Measurements from ENCODE around the gene GRIN2B.

Gene GRIN2B

GRCh38 chr12:13956060-13956590 lies 25.3 kb downstream of the GRIN2B start:
- DNase-seq, result no peak

DNA sequence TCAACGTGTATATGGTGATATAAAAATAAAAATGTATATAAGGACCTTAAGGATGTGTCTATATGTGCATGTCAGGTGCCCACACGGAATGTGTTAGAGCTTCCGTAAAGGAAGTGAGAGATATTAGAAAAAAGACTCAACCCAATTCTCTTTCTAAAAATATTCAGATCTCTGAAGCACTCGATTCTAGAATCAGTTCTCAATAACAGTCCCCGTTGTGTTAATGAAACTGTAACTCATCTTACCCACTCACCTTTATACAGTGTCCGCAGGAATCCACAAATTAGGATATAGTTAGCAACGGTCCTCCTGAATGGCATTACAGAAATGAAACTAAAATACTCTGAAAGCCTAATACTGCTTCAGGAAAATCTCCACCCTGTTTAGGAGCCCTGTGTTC lies 29.3 kb downstream of the GRIN2B start:
- no peak for DNase-seq

- no peak for DNase-seq
These were observed 30.9 kb downstream of the GRIN2B start for GRCh38 chr12:13950502-13950901.

GRCh38 chr12:13948621-13949020 lies 32.8 kb downstream of the GRIN2B start:
- no peak for DNase-seq

DNA sequence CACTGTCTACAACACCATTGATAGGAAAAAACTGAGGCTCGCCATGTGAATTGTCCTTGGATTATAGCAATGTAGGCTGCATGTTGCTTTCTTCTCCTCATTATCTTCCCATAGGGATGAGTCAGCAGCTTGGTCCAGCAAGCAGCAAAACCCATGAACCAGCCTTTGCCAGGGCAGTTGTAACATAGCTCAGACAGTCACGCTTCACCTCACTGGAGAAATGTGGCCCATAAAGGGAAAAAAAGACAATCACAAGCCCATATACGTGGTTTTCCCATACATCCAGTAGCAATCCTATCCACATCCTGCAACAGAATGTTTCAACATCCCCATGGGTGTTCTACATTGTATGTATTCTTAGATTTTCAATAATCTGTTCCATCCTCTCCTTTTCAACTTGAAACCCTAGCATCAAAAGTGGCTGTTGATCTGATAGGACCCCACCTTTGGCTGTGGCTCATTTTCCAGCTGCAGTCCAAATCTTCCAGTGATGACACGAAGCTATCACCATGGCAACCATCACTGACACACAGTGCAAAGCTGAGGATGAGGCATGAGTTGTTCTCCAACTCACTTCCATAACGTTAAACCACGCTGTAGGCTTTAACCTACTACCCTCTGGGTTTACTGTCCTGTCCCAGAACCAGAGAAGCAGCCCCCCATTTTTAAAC lies 34.0 kb downstream of the GRIN2B start:
- DNase-seq, result no peak

- no peak for DNase-seq
These were observed 35.8 kb downstream of the GRIN2B start for GRCh38 chr12:13945641-13946040.

- no peak for DNase-seq
These were observed 36.2 kb downstream of the GRIN2B start for GRCh38 chr12:13945236-13945635.

- DNase-seq, result no peak
These were observed 38.6 kb downstream of the GRIN2B start for GRCh38 chr12:13942826-13943225.

- no peak for DNase-seq
These were observed 39.8 kb downstream of the GRIN2B start for GRCh38 chr12:13941258-13942249.

GRCh38 chr12:13940335-13940865 lies 41.0 kb downstream of the GRIN2B start:
- no peak for DNase-seq

DNA sequence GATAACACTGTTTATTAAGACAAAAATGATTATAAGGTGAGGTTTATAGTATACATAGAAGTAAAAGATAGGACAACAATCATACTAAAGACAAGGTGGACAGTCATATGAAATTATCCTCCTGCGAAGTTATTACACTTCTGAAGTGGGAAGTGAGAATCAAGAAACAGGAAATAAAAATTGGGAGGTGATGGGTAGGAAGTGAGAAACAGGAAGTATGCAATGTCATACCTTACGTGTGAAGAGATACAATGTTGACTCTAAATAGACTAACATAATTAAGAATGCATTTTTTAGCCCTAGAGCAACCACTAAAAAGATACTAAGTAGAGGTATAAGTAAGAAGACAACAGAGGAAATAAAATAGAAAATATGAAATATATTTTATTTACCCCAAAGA lies 43.7 kb downstream of the GRIN2B start:
- DNase-seq, result no peak

DNA sequence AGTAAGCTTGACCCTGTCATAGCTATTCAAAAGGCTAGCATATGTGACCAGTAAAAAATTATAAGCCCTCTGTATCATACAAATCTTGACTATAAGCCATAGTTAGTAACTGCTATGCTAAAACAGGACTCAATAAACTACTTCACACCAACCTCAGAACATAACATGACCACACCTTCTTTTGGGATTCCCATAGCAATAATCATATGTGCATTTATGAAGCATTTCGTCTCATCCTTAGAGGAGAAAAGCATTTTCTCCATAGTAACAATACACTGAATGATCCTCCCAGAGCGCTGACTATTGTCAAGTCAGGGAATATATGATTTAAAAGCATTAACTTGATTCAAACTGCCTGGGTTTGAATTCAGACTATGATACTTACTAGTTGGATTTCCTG lies 46.2 kb downstream of the GRIN2B start:
- no peak for DNase-seq
